WTC11 (cell line): ENCODE measurements around the gene ZNF683.

Source experiments
- CTCF ChIP-seq: fragments of 200-600 bp; IDR thresholded peaks from 2 replicates; pipeline ENCODE4 v1.8.0; 2022; ENCODE audit warnings: antibody characterized with exemption
- E2F4 ChIP-seq: sonication (generic); formaldehyde crosslinking; IDR thresholded peaks from 2 replicates; pipeline ENCODE4 v1.8.1; 2022; ENCODE audit warnings: low read depth, mild to moderate bottlenecking, moderate library complexity, missing genetic modification reagents, borderline replicate concordance
- ETV6 ChIP-seq: sonication (generic); formaldehyde crosslinking; IDR thresholded peaks from 2 replicates; pipeline ENCODE4 v1.8.1; 2022; ENCODE audit warnings: mild to moderate bottlenecking, missing genetic modification reagents
- NFATC4 ChIP-seq: fragments of 250-450 bp; sonication (Bioruptor Pico); IDR thresholded peaks from 2 replicates; pipeline ENCODE4 v1.9.0; 2021; ENCODE audit warnings: mild to moderate bottlenecking
- NR3C1 ChIP-seq: sonication (generic); formaldehyde crosslinking; conservative IDR thresholded peaks from 2 replicates; pipeline ENCODE4 v1.8.1; 2023; ENCODE audit warnings: low read depth, mild to moderate bottlenecking, missing genetic modification reagents
- USF2 ChIP-seq: sonication (generic); formaldehyde crosslinking; IDR thresholded peaks from 2 replicates; pipeline ENCODE4 v1.8.1; 2023; ENCODE audit warnings: mild to moderate bottlenecking, missing genetic modification reagents, moderate library complexity

GRCh38 chr1:26360807-26361604, 11.5 kb downstream of the ZNF683 start:
- TF ChIP-seq USF2 (CRISPR knock-in tag) (no peak), NR3C1 (CRISPR knock-in tag) (no peak), E2F4 (CRISPR knock-in tag) (no peak), CTCF (no peak), ETV6 (no peak), NFATC4 (CRISPR knock-in tag) (no peak)
